Caco-2 (cell line): ENCODE data around the gene ACP5. TPM values are rescaled to one million over a fixed set of nuclear protein-coding genes. Genes with fewer than 3 reads are reported as not detected.

ENCODE experiments used
- BruUV-seq: library from RNA; stranded (reverse); fragments of 400-500 nt; replicated peaks from 2 replicates; lab custom pipeline; 2021; lab: Mats Ljungman, UMichigan
- CTCF ChIA-PET: fragments of 300-600 bp; sonication (Branson Sonifier 250); formaldehyde crosslinking; loops from one replicate; lab custom pipeline; 2022; ENCODE audit warnings: antibody characterized with exemption; lab: Charles Lee
- POLR2A ChIA-PET: fragments of 300-600 bp; sonication (Branson Sonifier 250); formaldehyde crosslinking; loops from one replicate; lab custom pipeline; 2022; ENCODE audit warnings: antibody characterized with exemption; lab: Charles Lee
- DNase-seq, 2 experiments: peaks; one replicate each; pipeline versions ENCODE4 v3.0.0 to v3.0.0-alpha.2; 2020 to 2022
- H3K27me3 ChIP-seq: replicated peaks from 2 replicates; pipeline ENCODE4 v1.6.0; 2011; ENCODE audit warnings: low read length; ENCODE audit not compliant: control insufficient read depth, insufficient read depth
- H3K36me3 ChIP-seq: 2 replicates; pipeline ENCODE4 v1.5.1; 2011; ENCODE audit warnings: low read length; ENCODE audit not compliant: control insufficient read depth, insufficient read depth
- H3K4me1 ChIP-seq: fragments of 250-450 bp; sonication (Bioruptor Pico); 2 replicates; pipeline ENCODE4 v1.5.1; 2020; ENCODE audit warnings: mild to moderate bottlenecking
- H3K4me3 ChIP-seq: 2 replicates; pipeline ENCODE4 v1.5.1; 2011; ENCODE audit warnings: low read depth, mild to moderate bottlenecking, control low read depth, low read length
- H3K9me3 ChIP-seq: fragments of 250-450 bp; sonication (Bioruptor Pico); 2 replicates; pipeline ENCODE4 v1.5.1; 2020; ENCODE audit warnings: mild to moderate bottlenecking, moderate library complexity
- H3K27ac Mint-ChIP-seq: one replicate; pipeline ENCODE4 v1.8.0; 2022; ENCODE audit warnings: mixed read lengths; ENCODE audit not compliant: unreplicated experiment
- H3K27me3 Mint-ChIP-seq: one replicate; pipeline ENCODE4 v1.8.0; 2022; ENCODE audit warnings: mixed read lengths; ENCODE audit not compliant: insufficient read depth, unreplicated experiment
- H3K36me3 Mint-ChIP-seq: one replicate; pipeline ENCODE4 v1.8.0; 2022; ENCODE audit warnings: mild to moderate bottlenecking, mixed read lengths; ENCODE audit not compliant: insufficient read depth, unreplicated experiment
- H3K4me1 Mint-ChIP-seq: one replicate; pipeline ENCODE4 v1.8.0; 2022; ENCODE audit warnings: low read depth, mixed read lengths; ENCODE audit not compliant: unreplicated experiment
- H3K4me3 Mint-ChIP-seq: one replicate; pipeline ENCODE4 v1.8.0; 2022; ENCODE audit warnings: mild to moderate bottlenecking, moderate library complexity, mixed read lengths; ENCODE audit not compliant: unreplicated experiment
- H3K9me3 Mint-ChIP-seq: one replicate; pipeline ENCODE4 v1.8.0; 2022; ENCODE audit warnings: mixed read lengths; ENCODE audit not compliant: unreplicated experiment
- intact Hi-C: fragments of 100-400 bp; cut with micrococcal nuclease; formaldehyde crosslinking; loops from one replicate; pipeline ENCODE4 v1.10.0; 2022; ENCODE audit not compliant: unreplicated experiment
- total RNA-seq: library from RNA; stranded (reverse); gene quantifications from 2 replicates; pipeline ENCODE4 v1.2.3, GENCODE V29; 2022
- TF ChIP-seq, protein P1 (sequence below), 2 experiments: fragments of 200-600 bp in 1 of 2; IDR thresholded peaks; 1 replicate in 1 of 2; 2 replicates in 1 of 2; pipeline versions ENCODE4 v1.5.1 to v1.8.0; 2011 to 2022; ENCODE audit warnings: antibody characterized with exemption in 1 of 2, control low read depth in 1 of 2, inconsistent platforms in 1 of 2, low read depth in 1 of 2, low read length in 1 of 2, mild to moderate bottlenecking in 1 of 2, moderate library complexity in 1 of 2; ENCODE audit not compliant: insufficient read depth in 1 of 2, severe bottlenecking in 1 of 2, unreplicated experiment in 1 of 2

Gene ACP5
- total RNA-seq, 1 experiment from 2014 or later: 0.48 TPM

DNA sequence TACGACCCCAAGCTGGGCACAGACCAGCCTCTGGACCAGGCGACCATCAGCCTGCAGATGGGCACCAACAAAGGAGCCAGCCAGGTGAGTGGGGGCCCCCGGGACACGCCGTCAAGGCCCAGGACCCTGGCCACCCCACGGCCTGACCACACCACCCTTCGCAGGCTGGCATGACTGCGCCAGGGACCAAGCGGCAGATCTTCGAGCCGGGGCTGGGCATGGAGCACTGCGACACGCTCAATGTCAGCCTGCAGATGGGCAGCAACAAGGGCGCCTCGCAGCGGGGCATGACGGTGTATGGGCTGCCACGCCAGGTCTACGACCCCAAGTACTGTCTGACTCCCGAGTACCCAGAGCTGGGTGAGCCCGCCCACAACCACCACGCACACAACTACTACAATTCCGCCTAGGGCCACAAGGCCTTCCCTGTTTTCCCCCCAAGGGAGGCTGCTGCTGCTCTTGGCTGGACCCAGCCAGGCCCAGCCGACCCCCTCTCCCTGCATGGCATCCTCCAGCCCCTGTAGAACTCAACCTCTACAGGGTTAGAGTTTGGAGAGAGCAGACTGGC lies 28.0 kb downstream of the ACP5 start:
- H3K36me3 Mint-ChIP-seq: peaks cover 6% of the 10 kb centered on the region
- no peaks in the 10 kb centered on the region for H3K9me3 ChIP-seq
- H3K27me3 Mint-ChIP-seq: no peaks in the 10 kb centered on the region
- intact Hi-C loops: no loop called here
- TF ChIP-seq, protein P1, sequence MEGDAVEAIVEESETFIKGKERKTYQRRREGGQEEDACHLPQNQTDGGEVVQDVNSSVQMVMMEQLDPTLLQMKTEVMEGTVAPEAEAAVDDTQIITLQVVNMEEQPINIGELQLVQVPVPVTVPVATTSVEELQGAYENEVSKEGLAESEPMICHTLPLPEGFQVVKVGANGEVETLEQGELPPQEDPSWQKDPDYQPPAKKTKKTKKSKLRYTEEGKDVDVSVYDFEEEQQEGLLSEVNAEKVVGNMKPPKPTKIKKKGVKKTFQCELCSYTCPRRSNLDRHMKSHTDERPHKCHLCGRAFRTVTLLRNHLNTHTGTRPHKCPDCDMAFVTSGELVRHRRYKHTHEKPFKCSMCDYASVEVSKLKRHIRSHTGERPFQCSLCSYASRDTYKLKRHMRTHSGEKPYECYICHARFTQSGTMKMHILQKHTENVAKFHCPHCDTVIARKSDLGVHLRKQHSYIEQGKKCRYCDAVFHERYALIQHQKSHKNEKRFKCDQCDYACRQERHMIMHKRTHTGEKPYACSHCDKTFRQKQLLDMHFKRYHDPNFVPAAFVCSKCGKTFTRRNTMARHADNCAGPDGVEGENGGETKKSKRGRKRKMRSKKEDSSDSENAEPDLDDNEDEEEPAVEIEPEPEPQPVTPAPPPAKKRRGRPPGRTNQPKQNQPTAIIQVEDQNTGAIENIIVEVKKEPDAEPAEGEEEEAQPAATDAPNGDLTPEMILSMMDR (IDR thresholded peaks at IDR 0.05; ENCODE audit: insufficient read depth in 1 of 2, low read depth in 1 of 2, low read length in 1 of 2, severe bottlenecking in 1 of 2, unreplicated experiment in 1 of 2): no peak
- ChIA-PET CTCF (interaction anchor here (0.7 kb wide), 1 partner anchor 13 kb away, joined by 3 read pairs; no protein-coding TSS in a partner anchor), POLR2A (no interaction called here)
- no peak overlapping the region for H3K27ac Mint-ChIP-seq
- no peaks in the 10 kb centered on the region for H3K36me3 ChIP-seq
- H3K4me1 ChIP-seq: no peaks in the 10 kb centered on the region
- no peaks in the 10 kb centered on the region for H3K27me3 ChIP-seq
- BruUV-seq: no TSS peak
- no peaks in the 10 kb centered on the region for H3K9me3 Mint-ChIP-seq
- H3K4me1 Mint-ChIP-seq: peaks cover 5% of the 10 kb centered on the region
- H3K4me3 ChIP-seq: no peak overlapping the region
- H3K4me3 Mint-ChIP-seq: no peak overlapping the region
- DNase-seq: no peak

DNA sequence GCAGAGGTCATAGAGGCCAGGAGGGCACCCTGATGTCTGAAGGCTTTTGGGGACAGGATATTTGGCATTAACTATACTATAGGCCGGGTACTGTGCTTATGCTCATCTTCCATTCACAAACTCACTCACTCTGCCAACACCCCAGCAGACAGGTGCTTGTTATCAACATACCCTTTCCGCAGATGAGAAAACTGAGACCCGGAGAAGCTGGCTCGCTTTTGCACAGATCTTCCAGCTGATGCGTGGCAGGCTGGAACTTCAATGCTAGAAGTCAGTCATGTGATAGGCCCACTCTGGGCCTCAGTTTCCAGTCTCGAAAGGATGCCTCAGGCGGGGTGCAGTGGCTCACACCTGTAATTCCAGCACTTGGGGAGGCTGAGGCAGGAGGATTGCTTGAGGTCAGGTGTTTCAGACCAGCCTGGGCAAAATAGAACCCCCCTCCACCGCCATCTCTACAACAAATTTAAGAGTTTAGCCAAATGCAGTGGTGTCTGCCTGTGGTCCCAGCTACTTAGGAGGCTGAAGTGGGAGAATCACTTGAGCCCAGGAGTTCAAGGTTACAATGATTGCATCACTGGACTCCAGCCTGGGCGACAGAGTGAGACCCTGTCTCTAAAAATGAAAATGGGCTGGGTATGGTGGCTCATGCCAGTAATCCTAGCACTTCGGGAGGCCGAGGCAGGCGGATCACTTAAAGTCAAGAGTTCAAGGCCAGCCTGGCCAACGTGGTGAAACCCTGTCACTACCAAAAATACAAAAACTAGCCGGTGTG lies 29.3 kb downstream of the ACP5 start:
- H3K27me3 ChIP-seq: no peaks in the 10 kb centered on the region
- ChIA-PET CTCF (no interaction called here), POLR2A (no interaction called here)
- peaks cover 5% of the 10 kb centered on the region for H3K4me1 Mint-ChIP-seq
- H3K9me3 ChIP-seq: no peaks in the 10 kb centered on the region
- no peaks in the 10 kb centered on the region for H3K36me3 Mint-ChIP-seq
- H3K4me3 Mint-ChIP-seq: no peak overlapping the region
- no TSS peak for BruUV-seq
- DNase-seq: no peak
- intact Hi-C loops: no loop called here
- H3K27ac Mint-ChIP-seq: no peak overlapping the region
- no peaks in the 10 kb centered on the region for H3K9me3 Mint-ChIP-seq
- TF ChIP-seq, protein P1 (IDR thresholded peaks at IDR 0.05; ENCODE audit: insufficient read depth in 1 of 2, low read depth in 1 of 2, low read length in 1 of 2, severe bottlenecking in 1 of 2, unreplicated experiment in 1 of 2): no peak
- no peak overlapping the region for H3K4me3 ChIP-seq
- no peaks in the 10 kb centered on the region for H3K4me1 ChIP-seq
- no peaks in the 10 kb centered on the region for H3K36me3 ChIP-seq
- no peaks in the 10 kb centered on the region for H3K27me3 Mint-ChIP-seq

DNA sequence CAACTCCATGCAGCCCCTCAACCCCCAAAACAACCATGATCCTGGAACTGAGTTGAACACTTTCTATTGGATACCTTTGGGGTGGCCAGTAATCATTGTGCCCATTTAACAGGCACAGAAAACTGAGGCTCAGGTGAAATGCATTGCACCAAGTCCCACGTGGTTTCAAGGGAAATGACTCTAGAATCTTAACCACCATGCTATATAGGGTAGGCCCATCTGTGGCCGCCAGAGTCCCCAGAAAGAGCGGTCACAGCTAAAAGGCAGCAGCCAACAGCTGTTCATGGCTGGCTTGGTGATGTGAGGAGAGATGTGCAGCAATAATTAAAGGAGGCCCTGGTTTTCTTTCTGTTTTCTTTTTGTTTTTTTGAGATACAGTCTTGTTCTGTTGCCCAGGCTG lies 36.2 kb downstream of the ACP5 start:
- Mint-ChIP-seq H3K4me3 (no peak overlapping the region), H3K9me3 (no peaks in the 10 kb centered on the region), H3K27me3 (no peaks in the 10 kb centered on the region), H3K36me3 (no peaks in the 10 kb centered on the region), H3K4me1 (peaks cover 5% of the 10 kb centered on the region), H3K27ac (no peak overlapping the region)
- intact Hi-C loops: no loop called here
- Histone ChIP-seq H3K9me3 (no peaks in the 10 kb centered on the region), H3K4me1 (no peaks in the 10 kb centered on the region), H3K36me3 (no peaks in the 10 kb centered on the region), H3K27me3 (no peaks in the 10 kb centered on the region), H3K4me3 (no peak overlapping the region)
- ChIA-PET CTCF (no interaction called here), POLR2A (no interaction called here)
- no peak for DNase-seq
- BruUV-seq: no TSS peak
- TF ChIP-seq, protein P1 (IDR thresholded peaks at IDR 0.05; ENCODE audit: insufficient read depth in 1 of 2, low read depth in 1 of 2, low read length in 1 of 2, severe bottlenecking in 1 of 2, unreplicated experiment in 1 of 2): no peak
